Hematopoietic multipotent progenitor cell treated with erythropoietin and hydrocortisone succinate and interleukin-3 and kit ligand, for 8 days (in vitro differentiated cells): ENCODE data around the gene SERINC4.

Source experiments
- DNase-seq: peaks from one replicate; pipeline ENCODE4 v3.0.0-alpha.2; 2015

Gene SERINC4

GRCh38 chr15:43748376-43748775, 51.6 kb downstream of the SERINC4 start:
- DNase-seq: peak; percentile 54

GRCh38 chr15:43746903-43747309, 53.1 kb downstream of the SERINC4 start:
- peak; percentile 68 for DNase-seq

GRCh38 chr15:43746245-43746902, 53.6 kb downstream of the SERINC4 start, which contains the start of gene PDIA3:
PDIA3 (plus strand) TSS chr15:43746438; CDS start chr15:43746540, 102 bp downstream.
- DNase-seq: peak; percentile 90
